ENCODE measurements around the gene RPS14. TPM values are rescaled to one million over a fixed set of nuclear protein-coding genes. Genes with fewer than 3 reads are reported as not detected.
"Not testable (repeated sequence)": the region's sequence is repeated elsewhere in the genome, so short reads cannot be mapped to it uniquely, and the experiment has no call there.

The RPS14 gene
- total RNA-seq, 2 experiments from 2014 or later, result 3,748 to 3,882 TPM

GRCh38 chr5:150469718-150470469 is 20.4 kb upstream of the RPS14 start:
- H3K9me3 Mint-ChIP-seq, result no peaks in the 10 kb centered on the region
- H3K4me3 Mint-ChIP-seq, result no peak overlapping the region
- intact Hi-C loops (cut with micrococcal nuclease), result no loop called here
- H3K36me3 Mint-ChIP-seq, result no peaks in the 10 kb centered on the region
- no peaks in the 10 kb centered on the region for H3K27me3 Mint-ChIP-seq
- no peak overlapping the region for H3K27ac Mint-ChIP-seq
- ChIA-PET POLR2A (no interaction called here), CTCF (interaction anchor here (1.2 kb wide), 1 partner anchor 12 kb away, joined by 3 read pairs; no protein-coding TSS in a partner anchor)
- no peaks in the 10 kb centered on the region for H3K4me1 Mint-ChIP-seq (ENCODE audit: low read depth)
- DNase-seq, result no peak

GRCh38 chr5:150468206-150468605 is 18.7 kb upstream of the RPS14 start:
- Mint-ChIP-seq H3K4me1 (ENCODE audit: low read depth) (no peaks in the 10 kb centered on the region), H3K36me3 (no peaks in the 10 kb centered on the region), H3K27ac (no peak overlapping the region), H3K4me3 (no peak overlapping the region), H3K9me3 (no peaks in the 10 kb centered on the region), H3K27me3 (no peaks in the 10 kb centered on the region)
- intact Hi-C loops (cut with micrococcal nuclease), result no loop called here
- CTCF ChIA-PET, result no interaction called here
- DNase-seq, result no peak
- POLR2A ChIA-PET, result no interaction called here

DNA sequence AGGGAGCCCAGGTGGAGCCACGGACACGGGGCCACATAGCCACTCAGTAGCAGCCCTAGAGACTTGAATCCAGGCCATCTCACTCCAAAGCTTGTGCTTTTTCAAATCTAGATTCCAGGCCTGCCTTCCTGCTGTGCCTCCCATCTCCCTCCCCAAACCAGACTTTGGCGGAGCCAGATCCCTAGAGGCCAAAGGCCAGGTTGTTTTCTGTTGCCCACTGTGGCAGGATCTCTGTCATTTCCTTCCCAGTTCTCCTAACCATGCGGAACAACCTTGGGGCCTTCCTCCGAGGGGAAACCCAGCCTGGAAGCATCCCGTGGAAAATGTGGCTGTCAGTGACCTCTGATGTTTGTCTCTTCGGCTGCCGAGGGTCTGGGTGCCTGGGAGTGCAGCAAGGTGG is 16.4 kb upstream of the RPS14 start:
- H3K36me3 Mint-ChIP-seq, result no peaks in the 10 kb centered on the region

DNA sequence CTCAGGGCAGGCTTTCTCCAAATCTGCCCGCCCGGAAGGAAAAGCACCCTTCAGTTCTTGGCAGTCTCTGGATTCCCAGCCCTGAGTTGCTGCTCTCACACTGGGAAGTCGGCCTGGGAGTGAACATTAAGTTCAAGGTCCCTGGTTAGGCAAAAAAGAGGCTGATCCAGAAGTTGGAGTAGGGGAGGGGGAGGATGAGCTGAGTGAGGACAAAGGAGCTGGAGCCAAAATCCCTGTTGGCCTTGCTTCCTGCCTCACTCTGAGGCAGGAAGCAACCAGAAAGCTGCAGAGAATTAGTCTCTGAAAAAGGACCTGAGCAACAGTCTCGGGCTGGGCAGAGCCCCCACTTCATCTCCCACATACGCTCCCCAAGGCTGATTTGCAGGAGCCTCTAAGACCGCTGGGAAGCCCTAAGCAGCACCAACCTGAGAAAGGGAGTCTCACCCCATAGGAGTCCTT is 15.0 kb upstream of the RPS14 start:
- Mint-ChIP-seq H3K27ac (no peak overlapping the region), H3K4me1 (ENCODE audit: low read depth) (no peaks in the 10 kb centered on the region), H3K9me3 (no peaks in the 10 kb centered on the region), H3K4me3 (no peak overlapping the region), H3K36me3 (no peaks in the 10 kb centered on the region), H3K27me3 (no peaks in the 10 kb centered on the region)
- intact Hi-C loops (cut with micrococcal nuclease), result no loop called here
- ChIA-PET CTCF (interaction anchor here (0.6 to 1.0 kb wide), 2 partner anchors 14 to 336 kb away, joined by 3 read pairs; no protein-coding TSS in a partner anchor), POLR2A (no interaction called here)
- DNase-seq, result no peak

More for the DNA sequence above, 16.4 kb upstream of the RPS14 start:
- Mint-ChIP-seq H3K27me3 (no peaks in the 10 kb centered on the region), H3K4me1 (ENCODE audit: low read depth) (no peaks in the 10 kb centered on the region), H3K9me3 (no peaks in the 10 kb centered on the region), H3K4me3 (no peak overlapping the region), H3K27ac (no peak overlapping the region)
- intact Hi-C loops (cut with micrococcal nuclease), result no loop called here
- DNase-seq, result no peak
- ChIA-PET POLR2A (no interaction called here), CTCF (no interaction called here)

GRCh38 chr5:150461231-150461630 is 11.7 kb upstream of the RPS14 start:
- POLR2A ChIA-PET, result no interaction called here
- intact Hi-C loops (cut with micrococcal nuclease), result no loop called here
- no peaks in the 10 kb centered on the region for H3K9me3 Mint-ChIP-seq
- peaks cover 11% of the 10 kb centered on the region for H3K4me1 Mint-ChIP-seq (ENCODE audit: low read depth)
- no peaks in the 10 kb centered on the region for H3K27me3 Mint-ChIP-seq
- CTCF ChIA-PET, result interaction anchor here (1.3 kb wide), 1 partner anchor 385 kb away, joined by 4 read pairs; the partner anchor contains the start of gene IRGM
- H3K36me3 Mint-ChIP-seq, result no peaks in the 10 kb centered on the region
- DNase-seq, result no peak
- no peak overlapping the region for H3K27ac Mint-ChIP-seq
- H3K4me3 Mint-ChIP-seq, result no peak overlapping the region

DNA sequence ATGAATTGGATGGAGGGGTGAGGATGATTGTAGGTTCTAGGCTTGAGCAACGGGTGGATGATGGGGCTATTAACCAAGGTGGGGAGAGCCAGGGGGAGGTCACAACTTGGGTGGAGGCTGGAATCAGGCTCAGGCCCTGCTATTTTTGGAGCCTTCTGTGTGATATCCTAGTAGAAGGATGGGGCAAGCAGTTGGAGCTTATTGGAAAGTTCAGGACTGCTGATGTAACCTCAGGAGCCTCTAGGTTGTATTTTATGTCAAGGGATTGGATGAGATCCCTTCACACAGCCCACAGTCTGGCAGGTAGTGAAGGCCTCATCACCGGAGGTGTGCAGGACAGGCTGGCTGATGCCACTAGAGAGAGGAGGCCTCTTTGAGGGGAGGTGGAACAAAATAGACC is 11.2 kb upstream of the RPS14 start:
- no peak overlapping the region for H3K27ac Mint-ChIP-seq
- POLR2A ChIA-PET, result no interaction called here
- H3K9me3 Mint-ChIP-seq, result no peaks in the 10 kb centered on the region
- no peaks in the 10 kb centered on the region for H3K27me3 Mint-ChIP-seq
- CTCF ChIA-PET, result interaction anchor here (1.3 kb wide), 1 partner anchor 386 kb away, joined by 4 read pairs; the partner anchor contains the start of gene IRGM
- H3K4me3 Mint-ChIP-seq, result no peak overlapping the region
- no peak for DNase-seq
- intact Hi-C loops (cut with micrococcal nuclease), result no loop called here
- peaks cover 11% of the 10 kb centered on the region for H3K4me1 Mint-ChIP-seq (ENCODE audit: low read depth)
- no peaks in the 10 kb centered on the region for H3K36me3 Mint-ChIP-seq

GRCh38 chr5:150458802-150459557 is 9.4 kb upstream of the RPS14 start:
- peaks cover 11% of the 10 kb centered on the region for H3K4me1 Mint-ChIP-seq (ENCODE audit: low read depth)
- CTCF ChIA-PET, result interaction anchor here (0.6 to 2.4 kb wide), 17 partner anchors 9 to 391 kb away, joined by 3 to 25 read pairs (median 4); partner anchors contain the start of genes IRGM, RBM22 and RPS14
- H3K27me3 Mint-ChIP-seq, result no peaks in the 10 kb centered on the region
- intact Hi-C loops (cut with micrococcal nuclease), result loop anchor here (1.0 to 5.0 kb wide), 8 partner anchors 9 to 388 kb away; partner anchors contain the start of genes IRGM and RBM22
- no peaks in the 10 kb centered on the region for H3K36me3 Mint-ChIP-seq
- peak; percentile 91 for DNase-seq
- H3K27ac Mint-ChIP-seq, result no peak overlapping the region
- H3K4me3 Mint-ChIP-seq, result peak overlapping the region; percentile 53
- POLR2A ChIA-PET, result interaction anchor here (1.5 kb wide), 1 partner anchor 8 kb away, joined by 6 read pairs; no protein-coding TSS in a partner anchor
- no peaks in the 10 kb centered on the region for H3K9me3 Mint-ChIP-seq

GRCh38 chr5:150457562-150458240 is 8.2 kb upstream of the RPS14 start:
- H3K9me3 Mint-ChIP-seq, result no peaks in the 10 kb centered on the region
- H3K27ac Mint-ChIP-seq, result no peak overlapping the region
- no peaks in the 10 kb centered on the region for H3K36me3 Mint-ChIP-seq
- CTCF ChIA-PET, result interaction anchor here (0.8 to 2.4 kb wide), 12 partner anchors 13 to 388 kb away, joined by 3 to 25 read pairs (median 4); partner anchors contain the start of genes IRGM and RBM22
- no peak overlapping the region for H3K4me3 Mint-ChIP-seq
- POLR2A ChIA-PET, result interaction anchor here (1.1 kb wide), 1 partner anchor 9 kb away, joined by 3 read pairs; no protein-coding TSS in a partner anchor
- peaks cover 11% of the 10 kb centered on the region for H3K4me1 Mint-ChIP-seq (ENCODE audit: low read depth)
- no peaks in the 10 kb centered on the region for H3K27me3 Mint-ChIP-seq
- intact Hi-C loops (cut with micrococcal nuclease), result loop anchor here (1.0 to 5.0 kb wide), 8 partner anchors 7 to 389 kb away; partner anchors contain the start of genes IRGM and RBM22
- DNase-seq, result no peak

DNA sequence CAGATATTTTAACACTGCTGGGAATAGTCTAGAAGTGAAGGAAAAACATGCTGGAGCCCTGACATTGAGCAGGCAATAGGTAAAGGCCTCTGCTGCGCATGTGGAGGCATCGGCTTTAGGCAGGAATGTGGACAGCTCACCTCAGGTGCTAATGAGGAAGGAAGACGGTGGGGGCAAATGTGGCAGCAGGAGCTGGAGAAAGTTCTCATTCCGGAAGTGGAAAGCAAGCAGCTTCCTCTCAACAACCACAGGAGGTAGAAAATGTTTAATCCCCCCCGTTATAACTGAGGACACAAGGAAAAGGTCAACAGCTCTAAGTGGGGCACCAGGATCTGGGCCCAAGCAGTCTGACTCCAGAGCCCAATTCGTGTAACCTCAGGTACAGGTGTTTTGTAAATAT is 7.6 kb upstream of the RPS14 start:
- ChIA-PET POLR2A (interaction anchor here (1.1 kb wide), 1 partner anchor 8 kb away, joined by 3 read pairs; no protein-coding TSS in a partner anchor), CTCF (interaction anchor here (1.0 to 1.6 kb wide), 8 partner anchors 21 to 389 kb away, joined by 3 to 8 read pairs (median 3); partner anchors contain the start of genes IRGM and RBM22)
- Mint-ChIP-seq H3K4me1 (ENCODE audit: low read depth) (peaks cover 11% of the 10 kb centered on the region), H3K36me3 (no peaks in the 10 kb centered on the region), H3K4me3 (no peak overlapping the region), H3K27ac (peak overlapping the region; percentile 1), H3K27me3 (no peaks in the 10 kb centered on the region), H3K9me3 (no peaks in the 10 kb centered on the region)
- DNase-seq, result no peak
- intact Hi-C loops (cut with micrococcal nuclease), result loop anchor here (5.0 kb wide), 1 partner anchor 325 kb away; no protein-coding TSS in a partner anchor

DNA sequence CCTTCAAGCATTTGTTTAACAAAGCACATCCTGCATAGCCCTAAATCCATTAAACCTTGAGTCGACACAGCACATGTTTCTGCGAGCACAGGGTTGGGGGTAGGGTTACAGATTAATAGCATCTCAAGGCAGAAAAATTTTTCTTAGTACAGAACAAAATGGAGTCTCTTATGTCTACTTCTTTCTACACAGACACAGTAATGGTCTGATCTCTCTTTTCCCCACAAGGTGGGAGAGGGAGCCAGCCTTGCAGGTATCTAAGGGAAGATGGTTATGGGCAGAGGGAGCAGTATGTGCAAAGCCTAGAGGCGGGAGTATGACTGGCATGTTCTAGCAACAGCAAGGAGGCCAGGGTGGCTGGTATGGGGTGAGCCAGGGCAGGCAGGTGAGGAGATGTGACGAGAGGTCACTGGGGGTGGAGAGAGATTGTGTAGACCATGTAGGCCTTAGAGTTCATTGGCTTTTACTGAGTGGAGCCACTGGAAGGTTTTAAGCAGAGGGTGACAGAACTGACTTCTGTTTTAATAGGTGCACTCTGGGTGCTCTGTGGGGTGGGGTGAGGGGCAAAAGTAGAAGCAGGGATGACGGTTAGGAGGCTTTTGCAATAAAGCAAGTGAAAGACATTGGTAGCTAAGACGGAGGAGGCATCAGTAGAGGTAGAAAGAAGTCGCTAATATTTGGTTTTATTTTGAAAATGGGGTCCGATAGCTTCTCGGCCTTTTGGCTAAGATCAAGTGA is 5.1 kb upstream of the RPS14 start:
- no peak for DNase-seq
- intact Hi-C loops (cut with micrococcal nuclease), result loop anchor here (5.0 kb wide), 1 partner anchor 328 kb away; no protein-coding TSS in a partner anchor
- no peak overlapping the region for H3K4me3 Mint-ChIP-seq
- ChIA-PET CTCF (interaction anchor here (1.5 kb wide), 1 partner anchor 90 kb away, joined by 7 read pairs; no protein-coding TSS in a partner anchor), POLR2A (no interaction called here)
- H3K9me3 Mint-ChIP-seq, result peaks cover 2% of the 10 kb centered on the region
- no peaks in the 10 kb centered on the region for H3K36me3 Mint-ChIP-seq
- H3K27me3 Mint-ChIP-seq, result no peaks in the 10 kb centered on the region
- peaks cover 11% of the 10 kb centered on the region for H3K4me1 Mint-ChIP-seq (ENCODE audit: low read depth)
- no peak overlapping the region for H3K27ac Mint-ChIP-seq

DNA sequence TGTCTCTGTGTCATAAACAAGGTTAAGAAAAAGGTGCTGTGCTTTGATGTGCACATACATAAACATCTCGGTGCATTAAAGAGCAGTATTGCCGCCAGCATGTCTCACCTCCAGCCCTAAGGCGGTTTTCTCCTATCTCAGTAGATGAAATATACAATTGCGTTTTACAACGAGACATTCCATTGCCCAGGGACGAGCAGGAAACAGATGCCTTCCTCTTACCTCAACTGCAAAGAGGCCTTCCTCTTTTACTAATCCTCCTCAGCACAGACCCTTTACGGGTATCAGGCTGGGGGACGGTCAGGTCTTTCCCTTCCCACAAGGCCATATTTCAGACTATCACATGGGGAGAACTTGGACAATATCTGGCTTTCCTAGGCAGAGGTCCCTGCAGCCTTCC is 4.5 kb upstream of the RPS14 start:
- POLR2A ChIA-PET, result not testable (repeated sequence)

More for the DNA sequence above, 4.5 kb upstream of the RPS14 start:
- H3K4me1 Mint-ChIP-seq (ENCODE audit: low read depth), result peaks cover 11% of the 10 kb centered on the region
- H3K27ac Mint-ChIP-seq; H3K9me3 Mint-ChIP-seq; H3K4me3 Mint-ChIP-seq; DNase-seq; intact Hi-C loops (cut with micrococcal nuclease); H3K36me3 Mint-ChIP-seq; H3K27me3 Mint-ChIP-seq; CTCF ChIA-PET: not testable (repeated sequence)

Data from activated CD4-positive, alpha-beta memory T cell treated with anti-CD3 and anti-CD28 coated beads for 36 hours (primary cell).